ENCODE measurements around the gene PXT1. TPM values are rescaled to one million over a fixed set of nuclear protein-coding genes. Genes with fewer than 3 reads are reported as not detected.
"Not testable (repeated sequence)": the region's sequence is repeated elsewhere in the genome, so short reads cannot be mapped to it uniquely, and the experiment has no call there.

Gene PXT1
- total RNA-seq, 1 experiment from 2014 or later = not detected

GRCh38 chr6:36368921-36369865 lies 73.5 kb downstream of the PXT1 start:
- no peaks in the 10 kb centered on the region for H3K4me1 ChIP-seq (ENCODE audit: low read length)
- DNase-seq = no peak
- H3K9me3 ChIP-seq (ENCODE audit: low read length) = no peaks in the 10 kb centered on the region
- H3K79me2 ChIP-seq (ENCODE audit: low read length) = no peaks in the 10 kb centered on the region
- H2AFZ ChIP-seq (ENCODE audit: low read length) = no peak overlapping the region
- no peak overlapping the region for H3K4me2 ChIP-seq (ENCODE audit: low read depth, low read length, poor library complexity, severe bottlenecking)
- no peaks in the 10 kb centered on the region for H3K27me3 ChIP-seq (ENCODE audit: low read length)
- no peak overlapping the region for H3K4me3 ChIP-seq (ENCODE audit: low read length)
- no peaks in the 10 kb centered on the region for H4K20me1 ChIP-seq (ENCODE audit: insufficient read depth, low read depth, low read length)
- no peak overlapping the region for H3K27ac ChIP-seq (ENCODE audit: low read length)
- no peaks in the 10 kb centered on the region for H3K36me3 ChIP-seq (ENCODE audit: insufficient read depth, low read length)
- H3K9ac ChIP-seq (ENCODE audit: low read length) = no peak overlapping the region
- no peaks in the 10 kb centered on the region for H3K9me2 ChIP-seq (replicated peaks; ENCODE audit: insufficient read depth, low read length)

GRCh38 chr6:36368421-36368820 lies 74.2 kb downstream of the PXT1 start:
- DNase-seq = no peak
- Histone ChIP-seq H3K9me2 (replicated peaks; ENCODE audit: insufficient read depth, low read length) (no peaks in the 10 kb centered on the region), H3K4me3 (ENCODE audit: low read length) (no peak overlapping the region), H3K9ac (ENCODE audit: low read length) (no peak overlapping the region), H4K20me1 (ENCODE audit: insufficient read depth, low read depth, low read length) (no peaks in the 10 kb centered on the region), H3K27ac (ENCODE audit: low read length) (no peak overlapping the region), H3K4me1 (ENCODE audit: low read length) (no peaks in the 10 kb centered on the region), H3K4me2 (ENCODE audit: low read depth, low read length, poor library complexity, severe bottlenecking) (no peak overlapping the region), H3K27me3 (ENCODE audit: low read length) (no peaks in the 10 kb centered on the region), H3K79me2 (ENCODE audit: low read length) (no peaks in the 10 kb centered on the region), H2AFZ (ENCODE audit: low read length) (no peak overlapping the region), H3K9me3 (ENCODE audit: low read length) (no peaks in the 10 kb centered on the region), H3K36me3 (ENCODE audit: insufficient read depth, low read length) (no peaks in the 10 kb centered on the region)

DNA sequence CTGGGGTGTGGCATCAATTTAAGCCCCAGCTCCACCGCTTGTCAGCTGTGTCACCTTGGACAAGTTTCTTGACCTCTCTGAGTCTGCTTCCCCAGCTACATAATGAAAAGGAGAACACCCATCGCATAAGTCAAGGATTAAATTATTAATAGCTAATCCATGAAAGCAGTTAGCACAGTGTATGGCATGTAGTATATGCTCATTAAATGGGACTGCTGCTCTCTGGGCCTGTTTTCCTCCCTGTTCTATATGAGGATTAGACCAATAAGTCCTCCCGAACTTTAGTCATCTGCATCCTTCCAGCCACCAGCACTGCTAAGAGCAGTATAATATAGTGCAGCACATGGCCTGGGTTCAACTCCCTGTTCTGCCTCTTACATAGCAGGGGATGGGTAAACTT lies 74.9 kb downstream of the PXT1 start:
- no peaks in the 10 kb centered on the region for H3K9me2 ChIP-seq (replicated peaks; ENCODE audit: insufficient read depth, low read length)
- no peaks in the 10 kb centered on the region for H3K27me3 ChIP-seq (ENCODE audit: low read length)
- DNase-seq = no peak
- no peaks in the 10 kb centered on the region for H3K9me3 ChIP-seq (ENCODE audit: low read length)
- H3K4me1 ChIP-seq (ENCODE audit: low read length) = no peaks in the 10 kb centered on the region
- no peak overlapping the region for H3K4me2 ChIP-seq (ENCODE audit: low read depth, low read length, poor library complexity, severe bottlenecking)
- H4K20me1 ChIP-seq (ENCODE audit: insufficient read depth, low read depth, low read length) = no peaks in the 10 kb centered on the region
- no peak overlapping the region for H3K27ac ChIP-seq (ENCODE audit: low read length)
- H3K9ac ChIP-seq (ENCODE audit: low read length) = no peak overlapping the region
- no peak overlapping the region for H2AFZ ChIP-seq (ENCODE audit: low read length)
- H3K4me3 ChIP-seq (ENCODE audit: low read length) = no peak overlapping the region
- H3K79me2 ChIP-seq (ENCODE audit: low read length) = no peaks in the 10 kb centered on the region
- H3K36me3 ChIP-seq (ENCODE audit: insufficient read depth, low read length) = no peaks in the 10 kb centered on the region

DNA sequence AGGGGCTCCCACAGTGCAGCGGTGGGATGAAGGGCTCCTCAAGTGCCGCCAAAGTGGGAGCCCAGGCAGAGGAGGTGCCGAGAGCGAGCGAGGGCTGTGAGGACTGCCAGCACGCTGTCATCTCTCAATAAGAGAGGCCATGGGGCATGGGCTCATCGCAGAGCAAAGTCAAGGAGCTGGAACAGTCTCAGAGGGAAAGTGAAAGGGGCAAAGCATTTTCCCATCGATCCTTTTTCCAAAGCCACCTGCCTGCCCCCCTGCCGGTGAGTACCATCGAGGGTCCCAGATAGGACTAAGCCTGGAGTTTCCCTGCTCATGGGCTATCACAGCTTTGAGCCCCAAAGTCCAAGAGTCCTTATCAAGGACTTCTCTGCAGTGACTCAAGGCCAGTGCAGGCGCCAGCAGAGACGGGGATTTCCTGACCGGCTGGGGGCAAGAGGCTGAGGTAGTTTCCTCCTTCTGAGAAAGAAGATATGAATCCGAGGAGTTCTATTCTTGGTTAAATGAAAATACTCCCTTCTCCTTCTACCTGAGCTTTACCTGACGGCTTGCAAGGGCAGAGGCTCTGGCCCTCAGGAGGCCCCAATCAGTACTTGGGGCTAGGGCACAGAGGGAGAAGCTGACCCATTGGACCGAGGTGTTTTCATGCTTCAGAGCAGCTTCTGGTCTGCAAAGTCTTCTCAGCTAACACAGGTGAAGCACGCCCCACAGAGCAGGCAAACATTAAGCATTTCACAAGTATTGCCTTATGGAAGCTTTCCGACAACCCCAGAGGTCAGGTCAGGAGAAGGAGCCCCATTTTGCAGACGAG lies 77.8 kb downstream of the PXT1 start:
- Histone ChIP-seq H3K4me1 (ENCODE audit: low read length) (peaks cover 9% of the 10 kb centered on the region), H3K9me2 (replicated peaks; ENCODE audit: insufficient read depth, low read length) (no peaks in the 10 kb centered on the region), H3K9me3 (ENCODE audit: low read length) (no peaks in the 10 kb centered on the region), H4K20me1 (ENCODE audit: insufficient read depth, low read depth, low read length) (no peaks in the 10 kb centered on the region), H3K79me2 (ENCODE audit: low read length) (no peaks in the 10 kb centered on the region), H3K36me3 (ENCODE audit: insufficient read depth, low read length) (no peaks in the 10 kb centered on the region), H3K4me3 (ENCODE audit: low read length) (no peak overlapping the region), H3K4me2 (ENCODE audit: low read depth, low read length, poor library complexity, severe bottlenecking) (no peak overlapping the region), H3K9ac (ENCODE audit: low read length) (no peak overlapping the region), H2AFZ (ENCODE audit: low read length) (no peak overlapping the region), H3K27me3 (ENCODE audit: low read length) (no peaks in the 10 kb centered on the region), H3K27ac (ENCODE audit: low read length) (no peak overlapping the region)
- no peak for DNase-seq

GRCh38 chr6:36364061-36364635 lies 78.5 kb downstream of the PXT1 start:
- not testable (repeated sequence) for H3K4me3 ChIP-seq (ENCODE audit: low read length); H2AFZ ChIP-seq (ENCODE audit: low read length); H3K27me3 ChIP-seq (ENCODE audit: low read length); H3K9ac ChIP-seq (ENCODE audit: low read length); H3K79me2 ChIP-seq (ENCODE audit: low read length); H3K9me2 ChIP-seq (replicated peaks; ENCODE audit: insufficient read depth, low read length); H3K36me3 ChIP-seq (ENCODE audit: insufficient read depth, low read length); H3K9me3 ChIP-seq (ENCODE audit: low read length); H3K4me2 ChIP-seq (ENCODE audit: low read depth, low read length, poor library complexity, severe bottlenecking); H4K20me1 ChIP-seq (ENCODE audit: insufficient read depth, low read depth, low read length); DNase-seq; H3K27ac ChIP-seq (ENCODE audit: low read length)
- peaks cover 14% of the 10 kb centered on the region for H3K4me1 ChIP-seq (ENCODE audit: low read length)

- H3K79me2 ChIP-seq (ENCODE audit: low read length); H3K4me2 ChIP-seq (ENCODE audit: low read depth, low read length, poor library complexity, severe bottlenecking); H3K27me3 ChIP-seq (ENCODE audit: low read length); H2AFZ ChIP-seq (ENCODE audit: low read length); H3K4me3 ChIP-seq (ENCODE audit: low read length); DNase-seq; H3K36me3 ChIP-seq (ENCODE audit: insufficient read depth, low read length); H4K20me1 ChIP-seq (ENCODE audit: insufficient read depth, low read depth, low read length); H3K9ac ChIP-seq (ENCODE audit: low read length); H3K9me3 ChIP-seq (ENCODE audit: low read length); H3K27ac ChIP-seq (ENCODE audit: low read length); H3K9me2 ChIP-seq (replicated peaks; ENCODE audit: insufficient read depth, low read length): not testable (repeated sequence)
- H3K4me1 ChIP-seq (ENCODE audit: low read length) = peaks cover 22% of the 10 kb centered on the region
These were observed 79.3 kb downstream of the PXT1 start for GRCh38 chr6:36363371-36363752.

- Histone ChIP-seq H3K36me3 (ENCODE audit: insufficient read depth, low read length) (no peaks in the 10 kb centered on the region), H3K9me3 (ENCODE audit: low read length) (no peaks in the 10 kb centered on the region), H3K4me1 (ENCODE audit: low read length) (peaks cover 28% of the 10 kb centered on the region), H2AFZ (ENCODE audit: low read length) (no peak overlapping the region), H3K79me2 (ENCODE audit: low read length) (no peaks in the 10 kb centered on the region), H3K27ac (ENCODE audit: low read length) (no peak overlapping the region), H3K4me2 (ENCODE audit: low read depth, low read length, poor library complexity, severe bottlenecking) (no peak overlapping the region), H3K4me3 (ENCODE audit: low read length) (no peak overlapping the region), H3K9me2 (replicated peaks; ENCODE audit: insufficient read depth, low read length) (no peaks in the 10 kb centered on the region), H3K9ac (ENCODE audit: low read length) (no peak overlapping the region), H3K27me3 (ENCODE audit: low read length) (no peaks in the 10 kb centered on the region), H4K20me1 (ENCODE audit: insufficient read depth, low read depth, low read length) (no peaks in the 10 kb centered on the region)
- DNase-seq = no peak
These were observed 79.9 kb downstream of the PXT1 start for GRCh38 chr6:36362551-36363370.

All from Karpas-422 (cell line).